H9 (cell line): ENCODE measurements around the gene RHEBL1. TPM values are rescaled to one million over a fixed set of nuclear protein-coding genes. Genes with fewer than 3 reads are reported as not detected.

ENCODE experiments used
- DNase-seq: peaks from one replicate; pipeline ENCODE4 v3.0.0-alpha.2; 2017
- H2AFZ ChIP-seq: one replicate; pipeline ENCODE4 v1.6.1; 2013; ENCODE audit warnings: mild to moderate bottlenecking, low read length, control low read depth, moderate library complexity
- H2AK5ac ChIP-seq: 2 replicates; pipeline ENCODE4 v1.6.1; 2013; ENCODE audit warnings: low read length, control low read depth, mixed read lengths; ENCODE audit not compliant: insufficient read length
- H2BK120ac ChIP-seq: one replicate; pipeline ENCODE4 v1.6.1; 2013; ENCODE audit warnings: low read depth, mild to moderate bottlenecking, low read length, control low read depth, inconsistent platforms; ENCODE audit not compliant: poor library complexity, severe bottlenecking
- H2BK12ac ChIP-seq: 2 replicates; pipeline ENCODE4 v1.6.1; 2013; ENCODE audit warnings: low read length, control low read depth, mixed read lengths, low read depth; ENCODE audit not compliant: insufficient read length
- H2BK15ac ChIP-seq: 2 replicates; pipeline ENCODE4 v1.6.1; 2013; ENCODE audit warnings: low read depth, low read length, control low read depth
- H2BK20ac ChIP-seq: one replicate; pipeline ENCODE4 v1.6.1; 2013; ENCODE audit warnings: low read depth, mild to moderate bottlenecking, low read length, control low read depth, inconsistent platforms; ENCODE audit not compliant: poor library complexity, severe bottlenecking
- H2BK5ac ChIP-seq: 2 replicates; pipeline ENCODE4 v1.6.1; 2013; ENCODE audit warnings: low read length, control low read depth, mixed read lengths; ENCODE audit not compliant: insufficient read length
- H3K14ac ChIP-seq: 2 replicates; pipeline ENCODE4 v1.6.1; 2013; ENCODE audit warnings: low read length, control low read depth; ENCODE audit not compliant: insufficient read depth
- H3K18ac ChIP-seq: 2 replicates; pipeline ENCODE4 v1.6.1; 2013; ENCODE audit warnings: low read depth, mild to moderate bottlenecking, mixed read lengths, low read length, control low read depth; ENCODE audit not compliant: insufficient read length
- H3K23ac ChIP-seq: 2 replicates; pipeline ENCODE4 v1.6.1; 2013; ENCODE audit warnings: low read length, control low read depth, mixed read lengths, low read depth; ENCODE audit not compliant: insufficient read length
- H3K23me2 ChIP-seq: 2 replicates; pipeline ENCODE4 v1.6.1; 2013; ENCODE audit warnings: low read depth, mild to moderate bottlenecking, mixed read lengths, low read length, control low read depth; ENCODE audit not compliant: insufficient read length, poor library complexity, severe bottlenecking
- H3K27ac ChIP-seq: 2 replicates; pipeline ENCODE4 v1.5.1; 2013; ENCODE audit warnings: low read length, control low read depth, mixed read lengths, low read depth; ENCODE audit not compliant: insufficient read length
- H3K27me3 ChIP-seq: 2 replicates; pipeline ENCODE4 v1.6.1; 2013; ENCODE audit warnings: low read length, control low read depth, inconsistent platforms; ENCODE audit not compliant: insufficient read depth
- H3K4ac ChIP-seq: 2 replicates; pipeline ENCODE4 v1.6.1; 2013; ENCODE audit warnings: low read depth, mild to moderate bottlenecking, control low read depth, inconsistent platforms, low read length, moderate library complexity
- H3K4me1 ChIP-seq: 2 replicates; pipeline ENCODE4 v1.6.1; 2013; ENCODE audit warnings: low read length, control low read depth, inconsistent platforms; ENCODE audit not compliant: insufficient read depth
- H3K4me2 ChIP-seq: 2 replicates; pipeline ENCODE4 v1.6.1; 2013; ENCODE audit warnings: low read length, control low read depth, mixed read lengths; ENCODE audit not compliant: insufficient read length, insufficient read depth
- H3K56ac ChIP-seq: 2 replicates; pipeline ENCODE4 v1.6.1; 2013; ENCODE audit warnings: low read depth, mild to moderate bottlenecking, mixed read lengths, low read length, control low read depth; ENCODE audit not compliant: insufficient read length
- H3K79me1 ChIP-seq: 2 replicates; pipeline ENCODE4 v1.6.1; 2013; ENCODE audit warnings: low read depth, mild to moderate bottlenecking, moderate library complexity, low read length, control low read depth, inconsistent platforms; ENCODE audit not compliant: insufficient read depth, poor library complexity, severe bottlenecking
- H3K79me2 ChIP-seq: 2 replicates; pipeline ENCODE4 v1.6.1; 2013; ENCODE audit warnings: low read length, control low read depth, inconsistent platforms; ENCODE audit not compliant: insufficient read depth
- H3K9ac ChIP-seq: 2 replicates; pipeline ENCODE4 v1.6.1; 2013; ENCODE audit warnings: low read length, control low read depth, mixed read lengths; ENCODE audit not compliant: insufficient read length; ENCODE audit errors: extremely low read depth
- H3K9me3 ChIP-seq: one replicate; pipeline ENCODE4 v1.6.1; 2013; ENCODE audit warnings: low read depth, low read length, inconsistent platforms; ENCODE audit not compliant: control insufficient read depth
- H3T11ph ChIP-seq: one replicate; pipeline ENCODE4 v1.6.1; 2013; ENCODE audit warnings: mild to moderate bottlenecking, low read length, control low read depth, inconsistent platforms
- H4K20me1 ChIP-seq: one replicate; pipeline ENCODE4 v1.6.1; 2013; ENCODE audit not compliant: control insufficient read depth, insufficient read length, insufficient read depth
- H4K5ac ChIP-seq: 2 replicates; pipeline ENCODE4 v1.6.1; 2013; ENCODE audit warnings: low read depth, mild to moderate bottlenecking, mixed read lengths, low read length, control low read depth; ENCODE audit not compliant: insufficient read length
- H4K8ac ChIP-seq: replicated peaks from 2 replicates; pipeline ENCODE4 v1.6.1; 2013; ENCODE audit warnings: low read length, control low read depth, mixed read lengths, low read depth; ENCODE audit not compliant: insufficient read length
- H4K91ac ChIP-seq: 2 replicates; pipeline ENCODE4 v1.6.1; 2013; ENCODE audit warnings: low read depth, mild to moderate bottlenecking, moderate library complexity, mixed read lengths, low read length, control low read depth; ENCODE audit not compliant: insufficient read length
- H3K27ac Mint-ChIP-seq, 3 experiments: 2 replicates in 2 of 3; 3 replicates in 1 of 3; pipeline ENCODE4 v1.8.0; 2020 to 2021; ENCODE audit warnings: mixed read lengths in 3 of 3, mild to moderate bottlenecking in 1 of 3, moderate library complexity in 1 of 3
- H3K27me3 Mint-ChIP-seq: 2 replicates; pipeline ENCODE4 v1.8.0; 2021; ENCODE audit warnings: low read depth, mild to moderate bottlenecking, moderate library complexity, mixed read lengths
- H3K36me3 Mint-ChIP-seq, 3 experiments: 2 replicates in 2 of 3; 3 replicates in 1 of 3; pipeline ENCODE4 v1.8.0; 2020 to 2021; ENCODE audit warnings: low read depth in 3 of 3, mixed read lengths in 3 of 3; ENCODE audit not compliant: insufficient read depth in 1 of 3
- H3K4me1 Mint-ChIP-seq, 2 experiments: 2 replicates each; pipeline ENCODE4 v1.8.0; 2020; ENCODE audit warnings: mixed read lengths in 2 of 2
- H3K4me3 Mint-ChIP-seq, 2 experiments: 2 replicates in 1 of 2; 3 replicates in 1 of 2; pipeline ENCODE4 v1.8.0; 2020 to 2021; ENCODE audit warnings: mild to moderate bottlenecking in 2 of 2, mixed read lengths in 2 of 2, moderate library complexity in 1 of 2
- H3K9me3 Mint-ChIP-seq, 2 experiments: 2 replicates in 1 of 2; 3 replicates in 1 of 2; pipeline ENCODE4 v1.8.0; 2020; ENCODE audit warnings: mild to moderate bottlenecking in 2 of 2, mixed read lengths in 2 of 2, moderate library complexity in 1 of 2
- WGBS: extraction: QIAGEN DNeasy Blood & Tissue Kit; methylation state at CpG from one replicate; pipeline ENCODE4 v1.1.7; 2013; ENCODE audit warnings: missing lambda C conversion rate, low lambda C conversion rate, mixed read lengths; ENCODE audit not compliant: insufficient read length; ENCODE audit errors: extremely low coverage; 5-methylcytosine and 5-hydroxymethylcytosine counted together
- total RNA-seq: library from RNA; stranded (reverse); gene quantifications from 2 replicates; pipeline ENCODE4 v1.2.1, GENCODE V29; 2021
- TF ChIP-seq, protein P1 (sequence below): fragments of 200-600 bp; sonication (generic); conservative IDR thresholded peaks from 3 replicates; pipeline ENCODE4 v1.8.0; 2021; ENCODE audit warnings: antibody characterized with exemption, mild to moderate bottlenecking

The RHEBL1 gene
- total RNA-seq, 1 experiment from 2014 or later, result 4.0 TPM

GRCh38 chr12:49036029-49036428 is 33.8 kb downstream of the RHEBL1 start:
- Histone ChIP-seq H4K91ac (no peak overlapping the region), H3K27me3 (no peaks in the 10 kb centered on the region), H3K4me1 (no peaks in the 10 kb centered on the region), H3K4me2 (no peak overlapping the region), H3K9ac (no peak overlapping the region), H3K56ac (no peak overlapping the region), H3T11ph (no peak overlapping the region), H3K9me3 (no peaks in the 10 kb centered on the region), H2BK15ac (no peak overlapping the region), H2BK5ac (no peak overlapping the region), H4K5ac (no peak overlapping the region), H2BK12ac (no peak overlapping the region), H2AK5ac (no peak overlapping the region), H3K18ac (no peak overlapping the region), H4K20me1 (no peaks in the 10 kb centered on the region), H2AFZ (no peak overlapping the region), H3K79me2 (no peaks in the 10 kb centered on the region), H4K8ac (no peak overlapping the region), H2BK120ac (no peak overlapping the region), H3K4ac (no peak overlapping the region), H3K79me1 (no peaks in the 10 kb centered on the region), H2BK20ac (no peak overlapping the region), H3K14ac (no peak overlapping the region), H3K23me2 (no peaks in the 10 kb centered on the region), H3K23ac (no peak overlapping the region), H3K27ac (no peak overlapping the region)
- H3K9me3 Mint-ChIP-seq, result no peaks in the 10 kb centered on the region
- no CpG with 5 or more reads among the region's 4 CpGs for WGBS
- H3K4me3 Mint-ChIP-seq, result no peak overlapping the region
- H3K4me1 Mint-ChIP-seq, result no peaks in the 10 kb centered on the region
- no peak for DNase-seq
- 0 out of 7 replicates have a peak overlapping the region, but pooled peaks of 1 of the 3 experiments have one; percentile 8 for H3K27ac Mint-ChIP-seq
- TF ChIP-seq, protein P1, sequence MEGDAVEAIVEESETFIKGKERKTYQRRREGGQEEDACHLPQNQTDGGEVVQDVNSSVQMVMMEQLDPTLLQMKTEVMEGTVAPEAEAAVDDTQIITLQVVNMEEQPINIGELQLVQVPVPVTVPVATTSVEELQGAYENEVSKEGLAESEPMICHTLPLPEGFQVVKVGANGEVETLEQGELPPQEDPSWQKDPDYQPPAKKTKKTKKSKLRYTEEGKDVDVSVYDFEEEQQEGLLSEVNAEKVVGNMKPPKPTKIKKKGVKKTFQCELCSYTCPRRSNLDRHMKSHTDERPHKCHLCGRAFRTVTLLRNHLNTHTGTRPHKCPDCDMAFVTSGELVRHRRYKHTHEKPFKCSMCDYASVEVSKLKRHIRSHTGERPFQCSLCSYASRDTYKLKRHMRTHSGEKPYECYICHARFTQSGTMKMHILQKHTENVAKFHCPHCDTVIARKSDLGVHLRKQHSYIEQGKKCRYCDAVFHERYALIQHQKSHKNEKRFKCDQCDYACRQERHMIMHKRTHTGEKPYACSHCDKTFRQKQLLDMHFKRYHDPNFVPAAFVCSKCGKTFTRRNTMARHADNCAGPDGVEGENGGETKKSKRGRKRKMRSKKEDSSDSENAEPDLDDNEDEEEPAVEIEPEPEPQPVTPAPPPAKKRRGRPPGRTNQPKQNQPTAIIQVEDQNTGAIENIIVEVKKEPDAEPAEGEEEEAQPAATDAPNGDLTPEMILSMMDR, result no peak
- peaks cover 36 to 91% (median 85%) of the 10 kb centered on the region in 3 experiments; a peak in 6 of 7 replicates for H3K36me3 Mint-ChIP-seq
- H3K27me3 Mint-ChIP-seq, result no peaks in the 10 kb centered on the region
